GM12878 (cell line): ENCODE measurements around the gene FGB. TPM values are rescaled to one million over a fixed set of nuclear protein-coding genes. Genes with fewer than 3 reads are reported as not detected.

Experiments used
- ATAC-seq: fragments of 200-7000 bp; cut with Tn5 transposase; 3 replicates; pipeline ENCODE4 v1.9.1; 2020; ENCODE audit warnings: mild to moderate bottlenecking, moderate library complexity
- BruUV-seq: library from RNA; stranded (reverse); fragments of 400-500 nt; replicated peaks from 2 replicates; lab custom pipeline; 2021; lab: Mats Ljungman, UMichigan
- CTCF ChIA-PET: fragments of 300-600 bp; sonication (Branson Sonifier 250); formaldehyde crosslinking; extraction: SDS; loops from one replicate; lab custom pipeline; 2021; ENCODE audit warnings: inconsistent platforms; lab: Yijun Ruan, JAX
- POLR2A ChIA-PET: fragments of 350-600 bp; formaldehyde crosslinking; extraction: SDS; loops from one replicate; lab custom pipeline; 2021; ENCODE audit warnings: inconsistent platforms; lab: Charles Lee
- RAD21 ChIA-PET: fragments of 300-600 bp; sonication (Branson Sonifier 250); formaldehyde crosslinking; loops from one replicate; lab custom pipeline; 2023; ENCODE audit warnings: antibody characterized with exemption; ENCODE audit not compliant: unreplicated experiment; lab: Charles Lee
- SMC1A ChIA-PET: fragments of 300-600 bp; sonication (Branson Sonifier 250); formaldehyde crosslinking; loops from one replicate; lab custom pipeline; 2023; ENCODE audit not compliant: unreplicated experiment, uncharacterized antibody; lab: Charles Lee
- DNase-seq: peaks from one replicate; pipeline ENCODE4 v3.0.0-alpha.2; 2011; ENCODE audit warnings: low read depth, low spot score
- FAIRE-seq: peaks from 3 replicates; lab custom pipeline; 2011; peaks lifted over from hg19 to GRCh38; lab: Jason Lieb, UNC
- H2AFZ ChIP-seq: 2 replicates; pipeline ENCODE4 v1.6.0; 2011; ENCODE audit warnings: low read depth, low read length, control low read depth; ENCODE audit not compliant: control insufficient read depth
- H3K27ac ChIP-seq: 2 replicates; pipeline ENCODE4 v1.5.1; 2011; ENCODE audit warnings: control low read depth; ENCODE audit not compliant: control insufficient read depth, insufficient read depth
- H3K27me3 ChIP-seq, 2 experiments: replicated peaks in 1 of 2; 2 replicates each; pipeline versions ENCODE4 v1.6.0 to v1.6.1; 2011; ENCODE audit warnings: low read length in 1 of 2; ENCODE audit not compliant: control insufficient read depth in 2 of 2, insufficient read depth in 2 of 2
- H3K36me3 ChIP-seq, 2 experiments: 2 replicates each; pipeline ENCODE4 v1.5.1; 2011; ENCODE audit warnings: low read length in 1 of 2; ENCODE audit not compliant: control insufficient read depth in 2 of 2, insufficient read depth in 2 of 2
- H3K4me1 ChIP-seq: 2 replicates; pipeline ENCODE4 v1.6.1; 2011; ENCODE audit warnings: mild to moderate bottlenecking, low read length, moderate library complexity, mixed read lengths; ENCODE audit not compliant: control insufficient read depth, insufficient read depth
- H3K4me2 ChIP-seq: 2 replicates; pipeline ENCODE4 v1.6.0; 2011; ENCODE audit warnings: control low read depth; ENCODE audit not compliant: control insufficient read depth, insufficient read depth
- H3K4me3 ChIP-seq: fragments of 200-600 bp; sonication (generic); 2 replicates; pipeline ENCODE4 v1.5.1; 2016
- H3K79me2 ChIP-seq: 2 replicates; pipeline ENCODE4 v1.6.0; 2011; ENCODE audit warnings: low read length; ENCODE audit not compliant: control insufficient read depth, insufficient read depth
- H3K9ac ChIP-seq: 2 replicates; pipeline ENCODE4 v1.8.0; 2011; ENCODE audit warnings: low read length, control low read depth, mixed read lengths; ENCODE audit not compliant: control insufficient read depth, insufficient read depth
- H3K9me3 ChIP-seq: replicated peaks from 3 replicates; pipeline ENCODE4 v1.5.1; 2011; ENCODE audit warnings: mild to moderate bottlenecking, low read length; ENCODE audit not compliant: control insufficient read depth, insufficient read depth
- H4K20me1 ChIP-seq: 2 replicates; pipeline ENCODE4 v1.6.0; 2011; ENCODE audit not compliant: control insufficient read depth, insufficient read depth
- ASH2L ChIP-seq: fragments of 300-600, 200-600 bp; sonication (generic); IDR thresholded peaks from 2 replicates; pipeline ENCODE4 v1.6.1; 2017; ENCODE audit warnings: low read depth, mild to moderate bottlenecking, borderline replicate concordance
- CUX1 ChIP-seq: IDR thresholded peaks from 2 replicates; pipeline ENCODE4 v1.6.1; 2012; ENCODE audit warnings: improper control_type of control experiment, low read depth, low read length; ENCODE audit not compliant: insufficient replicate concordance
- GATAD2B ChIP-seq: fragments of 450-650 bp; conservative IDR thresholded peaks from 2 replicates; pipeline ENCODE4 v1.6.1; 2017; ENCODE audit warnings: low read depth, mild to moderate bottlenecking, moderate library complexity
- KLF5 ChIP-seq: fragments of 450-650 bp; IDR thresholded peaks from 2 replicates; pipeline ENCODE4 v1.6.1; 2014; ENCODE audit warnings: mild to moderate bottlenecking; ENCODE audit not compliant: partially characterized antibody
- MAX ChIP-seq: IDR thresholded peaks from 2 replicates; pipeline ENCODE4 v1.6.1; 2012; ENCODE audit warnings: low read depth, low read length, improper control_type of control experiment
- RB1 ChIP-seq: fragments of 450-650 bp; formaldehyde crosslinking; IDR thresholded peaks from 2 replicates; pipeline ENCODE4 v1.6.1; 2017; ENCODE audit warnings: mild to moderate bottlenecking, borderline replicate concordance
- SMC3 ChIP-seq: IDR thresholded peaks from 2 replicates; pipeline ENCODE4 v1.6.1; 2011; ENCODE audit warnings: low read length, improper control_type of control experiment, borderline replicate concordance
- SRF ChIP-seq, 2 experiments: IDR thresholded peaks; 2 replicates each; pipeline ENCODE4 v1.6.1; 2011; ENCODE audit warnings: low read depth in 2 of 2, low read length in 2 of 2, mild to moderate bottlenecking in 1 of 2, moderate library complexity in 1 of 2
- SUPT20H ChIP-seq: IDR thresholded peaks from 2 replicates; pipeline ENCODE4 v1.6.1; 2011; ENCODE audit warnings: low read depth, mild to moderate bottlenecking, low read length, moderate library complexity, borderline replicate concordance; ENCODE audit not compliant: control insufficient read depth
- YY1 ChIP-seq: IDR thresholded peaks from 2 replicates; pipeline ENCODE4 v1.6.1; 2011; ENCODE audit warnings: low read depth, mild to moderate bottlenecking, low read length
- ZBTB4 ChIP-seq: fragments of 450-650 bp; formaldehyde crosslinking; IDR thresholded peaks from 2 replicates; pipeline ENCODE4 v1.4.0; 2022; ENCODE audit warnings: mild to moderate bottlenecking, moderate library complexity
- ZNF24 ChIP-seq: fragments of 450-650 bp; IDR thresholded peaks from 2 replicates; pipeline ENCODE4 v1.6.1; 2017; ENCODE audit warnings: antibody characterized with exemption, mild to moderate bottlenecking
- WGBS: methylation state at CpG from one replicate; pipeline ENCODE4 v1.1.6; 2016; ENCODE audit warnings: low lambda C conversion rate; ENCODE audit not compliant: insufficient replicate concordance, insufficient coverage; ENCODE audit errors: missing lambda C conversion rate; 5-methylcytosine and 5-hydroxymethylcytosine counted together
- in situ Hi-C: fragments of 300-500 bp; cut with MboI; formaldehyde crosslinking; loops from 9 replicates; pipeline ENCODE4 v1.14.3; 2018; ENCODE audit warnings: mixed read lengths
- intact Hi-C: fragments of 100-400 bp; cut with micrococcal nuclease; formaldehyde crosslinking; loops from one replicate; pipeline ENCODE4 v1.14.2; 2022; ENCODE audit not compliant: unreplicated experiment
- polyA plus RNA-seq, 11 experiments: library from polyadenylated mRNA; depleted of rRNA in 4 of 11; unstranded in 6 of 11; stranded (reverse) in 5 of 11; fragments of >200 nt; fragmentation: Nextera tagmentation in 4 of 11; fragmentation: Illumina TruSeq in 1 of 11; extraction: Ambion mirVana in 4 of 11; extraction: Trizol in 1 of 11; gene quantifications; 1 replicate in 1 of 11; 2 replicates in 10 of 11; pipeline versions ENCODE4 v1.2.1 to v1.2.3, GENCODE V29; 2011 to 2016; ENCODE audit warnings: inconsistent platforms in 2 of 11, missing spikeins in 2 of 11, low read depth in 1 of 11
- total RNA-seq, 4 experiments: library from RNA; depleted of rRNA in 3 of 4; stranded (reverse); fragments of >200 nt in 3 of 4; fragmentation: Illumina TruSeq in 1 of 4; extraction: Trizol in 1 of 4; gene quantifications; 2 replicates each; pipeline versions ENCODE4 v1.2.1 to v1.2.3, GENCODE V29; 2013 to 2021

The FGB gene
- total and polyA plus RNA-seq, 10 of the 15 experiments (the other 5 are each of a cell fraction or from before 2014, with no cell fraction given): 0.04 to 2.7 TPM; not detected in 8

GRCh38 chr4:154551872-154552686, 10.7 kb upstream of the FGB start (continued):
- peak; percentile 62; the same call in 1 of the 2 replicates for TF ChIP-seq YY1
- TF ChIP-seq KLF5: no peak
- TF ChIP-seq ASH2L: no peak
- peak; percentile 74; the same call in 1 of the 2 replicates for TF ChIP-seq SMC3

- FAIRE-seq (no peak), ATAC-seq (peak; percentile 41), DNase-seq (no peak)
- Histone ChIP-seq H3K9ac (no peak overlapping the region), H3K36me3 (no peaks in the 10 kb centered on the region), H3K4me1 (no peaks in the 10 kb centered on the region), H3K79me2 (no peaks in the 10 kb centered on the region), H2AFZ (no peak overlapping the region), H3K9me3 (no peaks in the 10 kb centered on the region), H4K20me1 (no peaks in the 10 kb centered on the region), H3K4me3 (no peak overlapping the region), H3K27me3 (no peaks in the 10 kb centered on the region), H3K4me2 (no peak overlapping the region), H3K27ac (no peak overlapping the region)
- BruUV-seq: no TSS peak
- in situ Hi-C loops (no loop called here), intact Hi-C loops (loop anchor here (1.0 to 5.0 kb wide), 3 partner anchors 59 to 793 kb away; no protein-coding TSS in a partner anchor)
- WGBS: 7% methylated on average over 1 of the region's 1 CpG
- RAD21 ChIA-PET: interaction anchor here (0.6 to 3.4 kb wide), 12 partner anchors 9 to 802 kb away, joined by 3 to 88 read pairs (median 4); partner anchors contain the start of genes FGG and PLRG1
- SMC1A ChIA-PET: interaction anchor here (0.7 to 6.1 kb wide), 11 partner anchors 9 to 229 kb away, joined by 3 to 112 read pairs (median 6); partner anchors contain the start of genes FGG and PLRG1
- CTCF ChIA-PET: interaction anchor here (0.5 to 18.3 kb wide), 23 partner anchors 9 to 1082 kb away, joined by 3 to 796 read pairs (median 4); partner anchors contain the start of genes FGG and PLRG1
- POLR2A ChIA-PET: interaction anchor here (1.4 kb wide), 1 partner anchor 8 kb away, joined by 5 read pairs; no protein-coding TSS in a partner anchor
- TF ChIP-seq GATAD2B: no peak
- TF ChIP-seq MAX: no peak
- TF ChIP-seq RB1: no peak
- no peak for TF ChIP-seq SUPT20H
- TF ChIP-seq CUX1: no peak
- TF ChIP-seq ZNF24: no peak
- no peak for TF ChIP-seq SRF (IDR thresholded peaks at IDR 0.05; ENCODE audit: low read depth in 2 of 2, low read length in 2 of 2)
- TF ChIP-seq ZBTB4 (CRISPR knock-in tag): no peak
These were observed 3.7 kb upstream of the FGB start for GRCh38 chr4:154559141-154559493.
